Lower lobe of right lung (tissue), 2 donors: Measurements from ENCODE around the gene UBALD2. TPM values are rescaled to one million over a fixed set of nuclear protein-coding genes. Genes with fewer than 3 reads are reported as not detected.
"Not testable (repeated sequence)": the region's sequence is repeated elsewhere in the genome, so short reads cannot be mapped to it uniquely, and the experiment has no call there.

Source experiments
- ATAC-seq, 2 donors: fragments of 200-7000 bp; cut with Tn5 transposase; one replicate each; pipeline ENCODE4 v1.9.1; 2020 to 2022; ENCODE audit warnings: mild to moderate bottlenecking in 2 of 2, moderate library complexity in 2 of 2
- DNase-seq: peaks from one replicate; pipeline ENCODE4 v3.0.0-alpha.2; 2020
- H3K27ac ChIP-seq: fragments of 200-600 bp; one replicate; pipeline ENCODE4 v1.8.0; 2022
- H3K27me3 ChIP-seq: fragments of 200-600 bp; one replicate; pipeline ENCODE4 v1.8.0; 2022; ENCODE audit warnings: low read depth
- H3K36me3 ChIP-seq: fragments of 200-600 bp; one replicate; pipeline ENCODE4 v1.8.0; 2022; ENCODE audit warnings: mild to moderate bottlenecking
- H3K4me1 ChIP-seq: fragments of 200-600 bp; one replicate; pipeline ENCODE4 v1.8.0; 2022
- H3K4me3 ChIP-seq: fragments of 200-600 bp; one replicate; pipeline ENCODE4 v1.8.0; 2022; ENCODE audit warnings: mild to moderate bottlenecking
- H3K9me3 ChIP-seq: fragments of 200-600 bp; one replicate; pipeline ENCODE4 v1.8.0; 2022
- intact Hi-C: fragments of 100-400 bp; cut with DNase I; formaldehyde crosslinking; loops from one replicate; pipeline ENCODE4 v1.11.0; 2022
- total RNA-seq: library from RNA; stranded (reverse); fragmentation: NEBNext Ultra II Directional; extraction: Animal tissue kit (Norgen Biotek cat#: 25700); gene quantifications from one replicate; pipeline ENCODE4 v1.2.1, GENCODE V29; 2021
- TF ChIP-seq, protein P1 (sequence below): fragments of 200-600 bp; IDR thresholded peaks from one replicate; pipeline ENCODE4 v1.8.0; 2022; ENCODE audit warnings: antibody characterized with exemption, mild to moderate bottlenecking
- donor health status: DM: no; HTN: yes; CAD: no; lungs with severe emphysema.

Gene UBALD2
- total RNA-seq, 1 donor from 2014 or later: 62.7 TPM

DNA sequence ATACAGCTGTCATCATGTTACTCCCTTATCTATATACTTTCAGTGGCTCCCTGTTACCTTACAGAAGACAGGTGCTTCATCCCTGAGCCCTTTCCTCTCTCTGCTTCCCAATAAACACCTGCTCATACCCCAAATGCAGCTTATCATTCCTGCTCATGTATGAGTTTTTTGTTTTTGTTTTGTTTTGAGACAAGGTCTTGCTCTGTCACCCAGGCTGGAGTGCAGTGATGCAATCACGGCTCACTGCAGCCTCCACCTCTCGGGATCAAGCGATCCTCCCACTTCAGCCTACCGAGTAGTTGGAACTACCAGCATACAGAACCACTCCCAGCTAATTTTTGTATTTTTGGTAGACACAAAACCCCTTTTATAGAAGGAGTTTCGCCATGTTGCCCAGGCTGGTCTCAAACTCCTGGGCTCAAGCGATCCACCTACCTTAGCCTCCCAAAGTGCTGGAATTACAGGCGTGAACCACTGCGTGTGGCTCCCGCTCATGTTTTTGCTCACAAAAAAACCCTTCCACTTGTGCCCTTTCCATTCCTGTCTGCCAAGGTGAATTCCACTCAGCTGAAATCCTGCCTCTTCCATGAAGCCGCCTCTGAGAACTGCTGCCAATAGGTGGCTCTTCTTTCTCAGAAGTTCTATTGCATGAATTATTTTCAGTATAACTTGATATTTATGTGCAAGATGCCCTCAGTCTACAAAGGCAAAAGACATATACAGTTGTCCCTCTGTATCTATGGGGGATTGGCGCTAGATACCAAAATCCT lies 16.9 kb upstream of the UBALD2 start:
- H3K4me1 ChIP-seq: peaks cover 33% of the 10 kb centered on the region
- H3K27ac ChIP-seq: no peak overlapping the region
- no peak for ATAC-seq
- H3K36me3 ChIP-seq: no peaks in the 10 kb centered on the region
- H3K4me3 ChIP-seq: no peak overlapping the region
- intact Hi-C loops: no loop called here
- H3K9me3 ChIP-seq: no peaks in the 10 kb centered on the region
- DNase-seq: no peak
- H3K27me3 ChIP-seq: no peaks in the 10 kb centered on the region
- TF ChIP-seq, protein P1, sequence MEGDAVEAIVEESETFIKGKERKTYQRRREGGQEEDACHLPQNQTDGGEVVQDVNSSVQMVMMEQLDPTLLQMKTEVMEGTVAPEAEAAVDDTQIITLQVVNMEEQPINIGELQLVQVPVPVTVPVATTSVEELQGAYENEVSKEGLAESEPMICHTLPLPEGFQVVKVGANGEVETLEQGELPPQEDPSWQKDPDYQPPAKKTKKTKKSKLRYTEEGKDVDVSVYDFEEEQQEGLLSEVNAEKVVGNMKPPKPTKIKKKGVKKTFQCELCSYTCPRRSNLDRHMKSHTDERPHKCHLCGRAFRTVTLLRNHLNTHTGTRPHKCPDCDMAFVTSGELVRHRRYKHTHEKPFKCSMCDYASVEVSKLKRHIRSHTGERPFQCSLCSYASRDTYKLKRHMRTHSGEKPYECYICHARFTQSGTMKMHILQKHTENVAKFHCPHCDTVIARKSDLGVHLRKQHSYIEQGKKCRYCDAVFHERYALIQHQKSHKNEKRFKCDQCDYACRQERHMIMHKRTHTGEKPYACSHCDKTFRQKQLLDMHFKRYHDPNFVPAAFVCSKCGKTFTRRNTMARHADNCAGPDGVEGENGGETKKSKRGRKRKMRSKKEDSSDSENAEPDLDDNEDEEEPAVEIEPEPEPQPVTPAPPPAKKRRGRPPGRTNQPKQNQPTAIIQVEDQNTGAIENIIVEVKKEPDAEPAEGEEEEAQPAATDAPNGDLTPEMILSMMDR: no peak

- intact Hi-C loops: no loop called here
- H3K36me3 ChIP-seq: no peaks in the 10 kb centered on the region
- no peak overlapping the region for H3K4me3 ChIP-seq
- H3K4me1 ChIP-seq: peaks cover 36% of the 10 kb centered on the region
- no peak overlapping the region for H3K27ac ChIP-seq
- no peak for DNase-seq
- H3K27me3 ChIP-seq: no peaks in the 10 kb centered on the region
- TF ChIP-seq, protein P1: no peak
- ATAC-seq: no peak
- no peaks in the 10 kb centered on the region for H3K9me3 ChIP-seq
Measured at GRCh38 chr17:76250141-76250540, 15.0 kb upstream of the UBALD2 start.

DNA sequence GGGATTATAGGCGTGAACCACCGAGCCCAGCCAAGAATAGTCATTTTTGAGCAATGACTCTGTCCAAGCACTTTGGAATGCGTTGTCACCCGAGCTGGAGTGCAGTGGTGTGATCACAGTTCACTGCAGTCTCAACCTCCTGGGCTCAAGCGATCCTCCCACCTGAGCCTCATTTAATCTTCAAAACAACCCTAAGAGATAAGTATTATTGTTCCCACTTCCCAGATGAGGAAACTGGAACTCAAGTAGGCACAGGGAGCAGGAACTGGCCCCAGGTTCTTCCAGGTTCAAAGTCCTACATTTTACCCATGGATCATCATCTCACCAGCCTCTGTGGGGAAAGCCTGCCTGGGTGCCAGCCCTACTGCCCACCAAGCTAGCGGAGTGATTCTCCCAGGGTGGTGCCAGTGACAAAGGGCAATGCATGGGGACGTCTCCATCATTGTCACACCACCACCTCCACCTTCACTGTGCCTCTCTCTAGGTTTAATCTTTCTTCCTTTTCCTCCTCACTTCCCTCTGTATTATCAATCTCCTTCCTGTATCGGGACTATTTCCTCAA lies 13.6 kb upstream of the UBALD2 start:
- H3K27ac ChIP-seq: peak overlapping the region; percentile 80
- no peaks in the 10 kb centered on the region for H3K36me3 ChIP-seq
- TF ChIP-seq, protein P1: no peak
- H3K27me3 ChIP-seq: no peaks in the 10 kb centered on the region
- no peak for ATAC-seq
- H3K4me1 ChIP-seq: peaks cover 29% of the 10 kb centered on the region
- no peak overlapping the region for H3K4me3 ChIP-seq
- no peak for DNase-seq
- H3K9me3 ChIP-seq: no peaks in the 10 kb centered on the region
- intact Hi-C loops: no loop called here

DNA sequence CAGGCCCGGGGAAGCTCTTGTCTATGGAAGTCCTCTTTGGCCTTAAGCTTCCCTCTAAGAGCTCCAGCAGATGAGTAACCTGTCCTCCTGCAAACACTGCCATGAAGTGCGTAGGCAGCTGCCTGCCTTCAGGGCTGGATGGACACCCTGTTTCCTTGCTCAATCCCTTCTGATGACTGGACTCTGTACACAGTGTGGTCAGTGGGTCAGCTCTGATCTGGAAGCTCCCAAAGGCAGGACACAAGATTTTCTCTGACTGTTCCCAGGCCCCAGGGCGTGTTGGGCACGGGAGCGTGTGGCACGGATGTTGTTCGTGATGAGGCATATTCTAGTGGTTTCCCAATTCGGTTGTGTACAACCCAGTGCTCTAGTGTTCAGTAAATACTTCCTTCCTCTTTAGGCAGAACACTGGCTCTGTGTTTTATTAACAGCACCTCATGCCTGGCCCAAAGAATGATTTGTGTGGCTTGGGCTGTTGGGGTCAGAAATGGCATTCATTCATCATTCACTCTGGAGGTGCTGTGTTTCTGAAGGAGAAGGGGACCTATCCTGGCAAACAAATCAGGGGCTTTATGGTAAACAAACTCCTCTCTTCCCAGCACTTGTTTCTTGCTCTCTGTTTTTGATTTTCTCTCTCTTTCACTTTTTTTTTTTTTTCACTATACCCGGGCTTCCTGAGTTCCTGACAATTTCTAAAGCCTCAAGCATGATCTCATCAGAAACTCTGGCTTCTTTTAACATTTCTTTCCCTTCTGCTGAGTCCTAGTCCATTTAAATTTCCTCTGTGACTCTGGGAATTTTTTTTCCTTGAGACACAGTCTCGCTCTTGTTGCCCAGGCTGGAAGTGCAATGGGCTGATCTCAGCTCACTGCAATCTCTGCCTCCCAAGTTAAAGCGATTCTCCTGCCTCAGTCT lies 12.9 kb upstream of the UBALD2 start:
- no peak overlapping the region for H3K4me3 ChIP-seq
- H3K27ac ChIP-seq: peak overlapping the region; percentile 80
- H3K9me3 ChIP-seq: no peaks in the 10 kb centered on the region
- intact Hi-C loops: no loop called here
- DNase-seq (peak; percentile 80), ATAC-seq (peak; percentile 93 to 94)
- TF ChIP-seq, protein P1: no peak
- no peaks in the 10 kb centered on the region for H3K36me3 ChIP-seq
- H3K27me3 ChIP-seq: no peaks in the 10 kb centered on the region
- H3K4me1 ChIP-seq: peaks cover 23% of the 10 kb centered on the region

- intact Hi-C loops, H3K27me3 ChIP-seq, H3K4me3 ChIP-seq, H3K9me3 ChIP-seq, DNase-seq, H3K36me3 ChIP-seq, ATAC-seq: not testable (repeated sequence)
- H3K27ac ChIP-seq: peak overlapping the region; percentile 80
- H3K4me1 ChIP-seq: peaks cover 23% of the 10 kb centered on the region
Measured at GRCh38 chr17:76252967-76253766, 12.0 kb upstream of the UBALD2 start.
